C4-2B (cell line): Measurements from ENCODE around the gene AP3B2.

Experiments used
- H3K27ac ChIP-seq: fragments of 450-650 bp; 2 replicates; pipeline ENCODE4 v1.5.1; 2017
- CTCF ChIP-seq: fragments of 450-650 bp; conservative IDR thresholded peaks from 2 replicates; pipeline ENCODE4 v1.5.1; 2017; ENCODE audit warnings: mild to moderate bottlenecking
- ZFX ChIP-seq: fragments of 450-650 bp; IDR thresholded peaks from 2 replicates; pipeline ENCODE4 v1.6.1; 2017

The AP3B2 gene

GRCh38 chr15:82613747-82614146 lies 95.9 kb downstream of the AP3B2 start:
- no peak for TF ChIP-seq CTCF
- TF ChIP-seq ZFX, result no peak
- H3K27ac ChIP-seq, result no peak overlapping the region

- TF ChIP-seq CTCF (no peak), ZFX (no peak)
- H3K27ac ChIP-seq, result no peak overlapping the region
These were observed 98.3 kb downstream of the AP3B2 start for GRCh38 chr15:82611348-82611747.
